GM23338 (cell line): ENCODE measurements around the gene CYP21A2.

Experiments used
- CREB1 ChIP-seq: fragments of 250-450 bp; sonication (Bioruptor Pico); IDR thresholded peaks from 2 replicates; pipeline ENCODE4 v1.5.0; 2020; ENCODE audit warnings: low read depth, mild to moderate bottlenecking, moderate library complexity
- CTCF ChIP-seq, 2 experiments: fragments of 200-600 bp in 1 of 2; sonication (generic) in 1 of 2; conservative IDR thresholded peaks; 2 replicates each; pipeline versions ENCODE4 v1.5.1 to v1.6.1; 2016 to 2017; ENCODE audit warnings: antibody characterized with exemption in 2 of 2, low read depth in 2 of 2, mild to moderate bottlenecking in 2 of 2, moderate library complexity in 1 of 2
- ETS1 ChIP-seq: IDR thresholded peaks from 2 replicates; pipeline ENCODE4 v1.6.1; 2016; ENCODE audit warnings: antibody characterized with exemption
- EZH2 ChIP-seq: fragments of 200-600 bp; sonication (generic); IDR thresholded peaks from one replicate; pipeline ENCODE4 v1.8.0; 2017; ENCODE audit warnings: antibody characterized with exemption, mild to moderate bottlenecking, low read depth; ENCODE audit not compliant: unreplicated experiment
- EZH2phosphoT487 ChIP-seq: fragments of 200-600 bp; sonication (generic); IDR thresholded peaks from one replicate; pipeline ENCODE4 v1.8.1; 2018; ENCODE audit warnings: antibody characterized with exemption; ENCODE audit not compliant: unreplicated experiment
- POLR2AphosphoS5 ChIP-seq: IDR thresholded peaks from 2 replicates; pipeline ENCODE4 v1.6.1; 2016; ENCODE audit warnings: antibody characterized with exemption, low read depth
- REST ChIP-seq: IDR thresholded peaks from one replicate; pipeline ENCODE4 v1.6.1; 2018; ENCODE audit warnings: antibody characterized with exemption; ENCODE audit not compliant: unreplicated experiment

GRCh38 chr6:32079566-32080290 is 41.5 kb downstream of the CYP21A2 start:
- TF ChIP-seq ETS1 = no peak
- no peak for TF ChIP-seq CREB1 (CRISPR knock-in tag)
- no peak; a peak in 1 of 4 replicates for TF ChIP-seq CTCF (conservative IDR thresholded peaks at IDR 0.05; ENCODE audit: low read depth in 2 of 2)
- no peak for TF ChIP-seq EZH2
- TF ChIP-seq REST = no peak
- TF ChIP-seq EZH2phosphoT487 = no peak
- no peak for TF ChIP-seq POLR2AphosphoS5
